Activated naive CD8-positive, alpha-beta T cell treated with anti-CD3 and anti-CD28 coated beads for 36 hours (primary cell): Measurements from ENCODE around the gene CHMP4B. TPM values are rescaled to one million over a fixed set of nuclear protein-coding genes. Genes with fewer than 3 reads are reported as not detected.

Experiments
- DNase-seq: peaks from one replicate; pipeline ENCODE4 v3.0.0; 2021
- H3K27ac Mint-ChIP-seq: one replicate; pipeline ENCODE4 v1.8.0; 2022; ENCODE audit warnings: mild to moderate bottlenecking, moderate library complexity, mixed read lengths
- H3K27me3 Mint-ChIP-seq: one replicate; pipeline ENCODE4 v1.8.0; 2022; ENCODE audit warnings: mild to moderate bottlenecking, mixed read lengths
- H3K36me3 Mint-ChIP-seq: one replicate; pipeline ENCODE4 v1.8.0; 2021; ENCODE audit warnings: mild to moderate bottlenecking, mixed read lengths
- H3K4me1 Mint-ChIP-seq: one replicate; pipeline ENCODE4 v1.8.0; 2021; ENCODE audit warnings: mixed read lengths
- H3K4me3 Mint-ChIP-seq: one replicate; pipeline ENCODE4 v1.8.0; 2022; ENCODE audit warnings: mild to moderate bottlenecking, moderate library complexity, mixed read lengths
- H3K9me3 Mint-ChIP-seq: one replicate; pipeline ENCODE4 v1.8.0; 2022; ENCODE audit warnings: mixed read lengths
- total RNA-seq, 2 experiments: library from RNA; stranded (reverse); gene quantifications; one replicate each; pipeline ENCODE4 v1.2.3, GENCODE V29; 2021

CHMP4B gene
- 10 to 100 TPM; 90.6 to 95.5 TPM for total RNA-seq

GRCh38 chr20:33810885-33811775 is at the start of gene CHMP4B:
CHMP4B (plus strand) TSS chr20:33811348; CDS start chr20:33811469, 121 bp downstream.
- peak; percentile 98 for DNase-seq
- no peaks in the 10 kb centered on the region for H3K27me3 Mint-ChIP-seq
- peaks cover 38% of the 10 kb centered on the region for H3K4me1 Mint-ChIP-seq
- peaks cover 35% of the 10 kb centered on the region for H3K36me3 Mint-ChIP-seq
- H3K27ac Mint-ChIP-seq, result peak within 1 kb of the TSS; percentile 97
- no peaks in the 10 kb centered on the region for H3K9me3 Mint-ChIP-seq
- H3K4me3 Mint-ChIP-seq, result peak within 1 kb of the TSS; percentile 98

- H3K27ac Mint-ChIP-seq, result no peak overlapping the region
- H3K4me3 Mint-ChIP-seq, result no peak overlapping the region
- no peaks in the 10 kb centered on the region for H3K27me3 Mint-ChIP-seq
- peaks cover 30% of the 10 kb centered on the region for H3K36me3 Mint-ChIP-seq
- no peak for DNase-seq
- no peaks in the 10 kb centered on the region for H3K4me1 Mint-ChIP-seq
- H3K9me3 Mint-ChIP-seq, result peaks cover 6% of the 10 kb centered on the region
Measured at GRCh38 chr20:33761698-33762250, 49.4 kb upstream of the CHMP4B start.

GRCh38 chr20:33765099-33765498 is 46.0 kb upstream of the CHMP4B start:
- Mint-ChIP-seq H3K4me1 (peaks cover 4% of the 10 kb centered on the region), H3K27ac (no peak overlapping the region), H3K4me3 (no peak overlapping the region), H3K36me3 (peaks cover 13% of the 10 kb centered on the region), H3K9me3 (no peaks in the 10 kb centered on the region), H3K27me3 (no peaks in the 10 kb centered on the region)
- DNase-seq, result no peak

GRCh38 chr20:33765592-33765991 is 45.6 kb upstream of the CHMP4B start:
- Mint-ChIP-seq H3K4me1 (peaks cover 4% of the 10 kb centered on the region), H3K27me3 (no peaks in the 10 kb centered on the region), H3K36me3 (peaks cover 13% of the 10 kb centered on the region), H3K4me3 (no peak overlapping the region), H3K9me3 (no peaks in the 10 kb centered on the region), H3K27ac (no peak overlapping the region)
- no peak for DNase-seq

- H3K4me3 Mint-ChIP-seq, result no peak overlapping the region
- peaks cover 4% of the 10 kb centered on the region for H3K4me1 Mint-ChIP-seq
- H3K9me3 Mint-ChIP-seq, result no peaks in the 10 kb centered on the region
- H3K27me3 Mint-ChIP-seq, result no peaks in the 10 kb centered on the region
- DNase-seq, result no peak
- peaks cover 13% of the 10 kb centered on the region for H3K36me3 Mint-ChIP-seq
- no peak overlapping the region for H3K27ac Mint-ChIP-seq
Measured at GRCh38 chr20:33766686-33767085, 44.5 kb upstream of the CHMP4B start.

- DNase-seq, result no peak
- Mint-ChIP-seq H3K9me3 (no peaks in the 10 kb centered on the region), H3K36me3 (peaks cover 8% of the 10 kb centered on the region), H3K27ac (no peak overlapping the region), H3K4me1 (peaks cover 4% of the 10 kb centered on the region), H3K27me3 (no peaks in the 10 kb centered on the region), H3K4me3 (no peak overlapping the region)
Measured at GRCh38 chr20:33767777-33768138, 43.4 kb upstream of the CHMP4B start.

- Mint-ChIP-seq H3K4me3 (no peak overlapping the region), H3K36me3 (peaks cover 7% of the 10 kb centered on the region)
Measured at GRCh38 chr20:33769043-33769442, 42.1 kb upstream of the CHMP4B start.

GRCh38 chr20:33770005-33770404 is 41.1 kb upstream of the CHMP4B start:
- Mint-ChIP-seq H3K27me3 (no peaks in the 10 kb centered on the region), H3K9me3 (no peaks in the 10 kb centered on the region)

More at GRCh38 chr20:33769043-33769442, 42.1 kb upstream of the CHMP4B start:
- Mint-ChIP-seq H3K9me3 (no peaks in the 10 kb centered on the region), H3K27ac (no peak overlapping the region), H3K4me1 (peaks cover 13% of the 10 kb centered on the region), H3K27me3 (no peaks in the 10 kb centered on the region)
- DNase-seq, result no peak

GRCh38 chr20:33771938-33772337 is 39.2 kb upstream of the CHMP4B start:
- Mint-ChIP-seq H3K36me3 (peaks cover 7% of the 10 kb centered on the region), H3K27ac (no peak overlapping the region), H3K4me1 (peaks cover 20% of the 10 kb centered on the region)

More at GRCh38 chr20:33770005-33770404, 41.1 kb upstream of the CHMP4B start:
- Mint-ChIP-seq H3K36me3 (peaks cover 7% of the 10 kb centered on the region), H3K4me1 (peaks cover 20% of the 10 kb centered on the region), H3K4me3 (no peak overlapping the region), H3K27ac (no peak overlapping the region)
- DNase-seq, result no peak

GRCh38 chr20:33772439-33772838 is 38.7 kb upstream of the CHMP4B start:
- DNase-seq, result no peak
- Mint-ChIP-seq H3K4me3 (no peak overlapping the region), H3K27ac (no peak overlapping the region), H3K36me3 (peaks cover 7% of the 10 kb centered on the region), H3K9me3 (no peaks in the 10 kb centered on the region), H3K27me3 (no peaks in the 10 kb centered on the region), H3K4me1 (peaks cover 20% of the 10 kb centered on the region)

More at GRCh38 chr20:33771938-33772337, 39.2 kb upstream of the CHMP4B start:
- Mint-ChIP-seq H3K4me3 (no peak overlapping the region), H3K9me3 (no peaks in the 10 kb centered on the region), H3K27me3 (no peaks in the 10 kb centered on the region)
- DNase-seq, result no peak

GRCh38 chr20:33773412-33774089 is 37.6 kb upstream of the CHMP4B start:
- H3K27ac Mint-ChIP-seq, result peak overlapping the region; percentile 20
- H3K4me1 Mint-ChIP-seq, result peaks cover 27% of the 10 kb centered on the region
- H3K4me3 Mint-ChIP-seq, result no peak overlapping the region
- H3K36me3 Mint-ChIP-seq, result peaks cover 9% of the 10 kb centered on the region
- no peaks in the 10 kb centered on the region for H3K27me3 Mint-ChIP-seq
- peak; percentile 26 for DNase-seq
- H3K9me3 Mint-ChIP-seq, result no peaks in the 10 kb centered on the region

- no peak overlapping the region for H3K27ac Mint-ChIP-seq
- H3K27me3 Mint-ChIP-seq, result no peaks in the 10 kb centered on the region
- H3K9me3 Mint-ChIP-seq, result no peaks in the 10 kb centered on the region
- no peak overlapping the region for H3K4me3 Mint-ChIP-seq
- H3K4me1 Mint-ChIP-seq, result peaks cover 32% of the 10 kb centered on the region
- peaks cover 11% of the 10 kb centered on the region for H3K36me3 Mint-ChIP-seq
- DNase-seq, result no peak
Measured at GRCh38 chr20:33777816-33778215, 33.3 kb upstream of the CHMP4B start.

GRCh38 chr20:33781133-33781532 is 30.0 kb upstream of the CHMP4B start:
- no peaks in the 10 kb centered on the region for H3K27me3 Mint-ChIP-seq
- H3K4me3 Mint-ChIP-seq, result no peak overlapping the region
- peaks cover 8% of the 10 kb centered on the region for H3K36me3 Mint-ChIP-seq
- peaks cover 16% of the 10 kb centered on the region for H3K4me1 Mint-ChIP-seq
- H3K9me3 Mint-ChIP-seq, result no peaks in the 10 kb centered on the region
- no peak overlapping the region for H3K27ac Mint-ChIP-seq
- no peak for DNase-seq

- Mint-ChIP-seq H3K4me1 (peaks cover 16% of the 10 kb centered on the region), H3K9me3 (no peaks in the 10 kb centered on the region), H3K27ac (no peak overlapping the region), H3K36me3 (peaks cover 5% of the 10 kb centered on the region), H3K27me3 (no peaks in the 10 kb centered on the region), H3K4me3 (no peak overlapping the region)
- no peak for DNase-seq
Measured at GRCh38 chr20:33781945-33782344, 29.2 kb upstream of the CHMP4B start.

GRCh38 chr20:33783256-33783655 is 27.9 kb upstream of the CHMP4B start:
- H3K9me3 Mint-ChIP-seq, result no peaks in the 10 kb centered on the region
- H3K4me1 Mint-ChIP-seq, result peaks cover 17% of the 10 kb centered on the region
- no peak overlapping the region for H3K27ac Mint-ChIP-seq
- peaks cover 3% of the 10 kb centered on the region for H3K36me3 Mint-ChIP-seq
- no peak overlapping the region for H3K4me3 Mint-ChIP-seq
- no peaks in the 10 kb centered on the region for H3K27me3 Mint-ChIP-seq
- DNase-seq, result no peak
